ENCODE results near the gene HOXB3. TPM values are rescaled to one million over a fixed set of nuclear protein-coding genes. Genes with fewer than 3 reads are reported as not detected.

HOXB3 gene
- polyA plus RNA-seq, 1 donor, result 30.8 TPM

- H3K9me3 ChIP-seq (ENCODE audit: control insufficient read depth, low read depth, low read length), result no peaks in the 10 kb centered on the region
- 20% methylated on average over 3 of the region's 8 CpGs for WGBS (ENCODE audit: insufficient coverage, low lambda C conversion rate)
- no peak for DNase-seq
- H3K36me3 ChIP-seq (ENCODE audit: control insufficient read depth, insufficient read depth, low read length), result peaks cover 6% of the 10 kb centered on the region
- peak overlapping the region; percentile 77 for H3K27ac ChIP-seq (ENCODE audit: low read length)
- H3K27me3 ChIP-seq (ENCODE audit: control insufficient read depth, insufficient read depth, low read length), result peaks cover 95% of the 10 kb centered on the region
- H3K4me1 ChIP-seq (ENCODE audit: control insufficient read depth, insufficient read depth, low read length), result peaks cover 3% of the 10 kb centered on the region
- peak overlapping the region; percentile 3 for H3K4me3 ChIP-seq (ENCODE audit: low read length)
These were observed 15.5 kb downstream of the HOXB3 start for GRCh38 chr17:48574505-48575065.

DNA sequence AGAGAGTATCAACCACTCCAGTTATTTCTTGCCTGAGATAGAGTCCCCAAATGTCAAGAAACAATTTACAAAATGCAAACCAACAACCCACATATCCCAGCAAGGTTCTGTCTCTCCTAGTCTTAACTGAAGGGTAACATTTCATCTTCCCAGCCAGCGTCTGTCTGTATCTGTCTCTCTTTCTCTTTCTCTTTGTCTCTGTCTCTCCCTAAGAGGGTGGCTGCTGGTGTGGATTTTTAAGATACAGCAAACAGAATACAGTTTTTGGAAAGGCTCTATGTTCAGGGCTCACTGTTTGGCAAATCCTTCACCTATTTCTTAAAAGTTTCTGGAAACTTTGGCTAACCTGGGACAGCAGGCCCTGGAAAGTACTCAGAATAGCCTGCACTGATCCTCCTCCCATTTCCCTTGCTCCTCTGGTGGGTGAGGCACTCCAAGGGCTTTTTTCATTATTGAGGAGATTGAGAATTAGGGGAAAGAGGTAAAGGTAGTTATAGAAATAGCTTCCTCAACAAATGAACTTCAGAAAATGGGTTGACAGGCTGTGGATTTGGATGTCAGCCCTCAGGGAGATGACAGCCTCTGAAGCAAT, 18.1 kb downstream of the HOXB3 start:
- no CpG with 5 or more reads among the region's 1 CpG for WGBS (ENCODE audit: insufficient coverage, low lambda C conversion rate)
- Histone ChIP-seq H3K36me3 (ENCODE audit: control insufficient read depth, insufficient read depth, low read length) (peaks cover 6% of the 10 kb centered on the region), H3K9me3 (ENCODE audit: control insufficient read depth, low read depth, low read length) (no peaks in the 10 kb centered on the region), H3K27ac (ENCODE audit: low read length) (peak overlapping the region; percentile 77), H3K4me3 (ENCODE audit: low read length) (no peak overlapping the region), H3K4me1 (ENCODE audit: control insufficient read depth, insufficient read depth, low read length) (peaks cover 9% of the 10 kb centered on the region), H3K27me3 (ENCODE audit: control insufficient read depth, insufficient read depth, low read length) (peaks cover 97% of the 10 kb centered on the region)
- no peak for DNase-seq

DNA sequence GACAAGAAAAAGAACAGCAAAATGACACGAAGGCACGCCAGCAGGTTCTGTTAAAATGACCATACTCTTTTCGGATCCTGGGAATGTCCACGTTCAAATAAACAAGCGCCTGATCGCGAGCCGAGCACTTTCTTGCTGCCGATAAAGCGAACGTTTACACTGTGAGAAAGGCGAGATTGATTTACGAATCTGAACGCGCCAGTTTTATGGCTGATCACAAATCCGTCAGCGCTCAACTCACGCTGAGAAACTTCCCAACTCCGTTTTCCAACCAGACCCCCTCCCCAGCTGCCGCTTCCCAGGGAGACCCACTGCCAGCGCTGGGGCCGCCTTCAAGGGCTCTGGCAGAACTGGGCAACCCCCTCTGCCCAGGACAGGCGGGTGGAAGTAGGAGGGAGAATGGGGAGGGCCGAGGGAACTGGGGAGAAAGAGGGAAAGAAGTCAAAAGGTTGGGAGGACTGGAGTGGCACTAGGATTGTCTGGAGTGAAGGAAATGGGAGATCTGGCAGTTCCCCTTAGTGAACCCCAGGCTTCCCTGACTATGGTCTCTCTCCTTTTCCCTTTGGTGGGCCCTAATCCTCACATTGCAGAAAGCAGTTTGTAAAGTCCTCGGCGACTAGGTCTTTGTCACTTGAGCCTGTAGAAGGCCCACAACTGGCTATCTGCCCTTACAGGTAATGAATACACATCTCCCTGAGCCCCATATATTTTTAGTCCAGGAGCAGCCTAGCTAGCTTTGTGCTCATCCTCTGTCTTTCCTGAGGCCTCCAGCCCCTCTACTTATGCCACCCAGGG, 18.8 kb downstream of the HOXB3 start:
- DNase-seq, result no peak
- Histone ChIP-seq H3K4me1 (ENCODE audit: control insufficient read depth, insufficient read depth, low read length) (peaks cover 9% of the 10 kb centered on the region), H3K27ac (ENCODE audit: low read length) (peak overlapping the region; percentile 77), H3K9me3 (ENCODE audit: control insufficient read depth, low read depth, low read length) (no peaks in the 10 kb centered on the region), H3K27me3 (ENCODE audit: control insufficient read depth, insufficient read depth, low read length) (peaks cover 98% of the 10 kb centered on the region), H3K4me3 (ENCODE audit: low read length) (peak overlapping the region; percentile 21), H3K36me3 (ENCODE audit: control insufficient read depth, insufficient read depth, low read length) (peaks cover 6% of the 10 kb centered on the region)
- 20% methylated on average over 2 of the region's 26 CpGs for WGBS (ENCODE audit: insufficient coverage, low lambda C conversion rate)

GRCh38 chr17:48570325-48571023, 19.6 kb downstream of the HOXB3 start:
- WGBS (ENCODE audit: insufficient coverage, low lambda C conversion rate), result 22% methylated on average over 1 of the region's 19 CpGs
- Histone ChIP-seq H3K27ac (ENCODE audit: low read length) (peak overlapping the region; percentile 77), H3K4me3 (ENCODE audit: low read length) (peak overlapping the region; percentile 21), H3K4me1 (ENCODE audit: control insufficient read depth, insufficient read depth, low read length) (peaks cover 9% of the 10 kb centered on the region), H3K36me3 (ENCODE audit: control insufficient read depth, insufficient read depth, low read length) (no peaks in the 10 kb centered on the region), H3K27me3 (ENCODE audit: control insufficient read depth, insufficient read depth, low read length) (peaks cover 98% of the 10 kb centered on the region), H3K9me3 (ENCODE audit: control insufficient read depth, low read depth, low read length) (no peaks in the 10 kb centered on the region)
- DNase-seq, result no peak

- DNase-seq, result no peak
- H3K4me1 ChIP-seq (ENCODE audit: control insufficient read depth, insufficient read depth, low read length), result peaks cover 12% of the 10 kb centered on the region
- no peaks in the 10 kb centered on the region for H3K9me3 ChIP-seq (ENCODE audit: control insufficient read depth, low read depth, low read length)
- peak overlapping the region; percentile 77 for H3K27ac ChIP-seq (ENCODE audit: low read length)
- H3K4me3 ChIP-seq (ENCODE audit: low read length), result peak overlapping the region; percentile 21
- no CpG with 5 or more reads among the region's 6 CpGs for WGBS (ENCODE audit: insufficient coverage, low lambda C conversion rate)
- no peaks in the 10 kb centered on the region for H3K36me3 ChIP-seq (ENCODE audit: control insufficient read depth, insufficient read depth, low read length)
- peaks cover 98% of the 10 kb centered on the region for H3K27me3 ChIP-seq (ENCODE audit: control insufficient read depth, insufficient read depth, low read length)
These were observed 20.2 kb downstream of the HOXB3 start for GRCh38 chr17:48569674-48570324.

DNA sequence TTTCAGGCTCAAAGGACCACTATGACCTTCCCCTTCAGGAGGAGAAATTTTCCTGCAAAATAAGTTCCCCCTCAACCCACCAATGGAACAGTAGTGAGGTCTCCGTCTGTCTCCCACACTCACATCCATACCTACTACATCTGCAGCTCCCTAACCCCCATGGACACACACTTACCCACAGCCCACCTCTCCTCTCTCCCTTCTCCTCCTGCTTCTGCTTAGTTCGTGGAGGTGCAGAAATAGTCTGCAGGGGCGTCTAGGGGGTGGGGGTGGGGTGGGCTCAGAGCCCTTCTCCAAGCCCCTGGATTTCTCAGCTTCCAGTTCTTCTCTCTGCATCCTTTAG, 20.8 kb downstream of the HOXB3 start:
- no peak overlapping the region for H3K4me3 ChIP-seq (ENCODE audit: low read length)
- no peak for DNase-seq
- H3K27me3 ChIP-seq (ENCODE audit: control insufficient read depth, insufficient read depth, low read length), result peaks cover 97% of the 10 kb centered on the region
- no CpG with 5 or more reads among the region's 3 CpGs for WGBS (ENCODE audit: insufficient coverage, low lambda C conversion rate)
- no peaks in the 10 kb centered on the region for H3K36me3 ChIP-seq (ENCODE audit: control insufficient read depth, insufficient read depth, low read length)
- peak overlapping the region; percentile 77 for H3K27ac ChIP-seq (ENCODE audit: low read length)
- H3K9me3 ChIP-seq (ENCODE audit: control insufficient read depth, low read depth, low read length), result peaks cover 3% of the 10 kb centered on the region
- H3K4me1 ChIP-seq (ENCODE audit: control insufficient read depth, insufficient read depth, low read length), result peaks cover 15% of the 10 kb centered on the region

GRCh38 chr17:48568499-48569239, 21.4 kb downstream of the HOXB3 start:
- Histone ChIP-seq H3K27ac (ENCODE audit: low read length) (peak overlapping the region; percentile 77), H3K4me3 (ENCODE audit: low read length) (no peak overlapping the region)
- no peak for DNase-seq

GRCh38 chr17:48567646-48568354, 22.2 kb downstream of the HOXB3 start:
- Histone ChIP-seq H3K9me3 (ENCODE audit: control insufficient read depth, low read depth, low read length) (peaks cover 3% of the 10 kb centered on the region), H3K36me3 (ENCODE audit: control insufficient read depth, insufficient read depth, low read length) (no peaks in the 10 kb centered on the region), H3K27ac (ENCODE audit: low read length) (peak overlapping the region; percentile 77), H3K4me1 (ENCODE audit: control insufficient read depth, insufficient read depth, low read length) (peaks cover 24% of the 10 kb centered on the region), H3K27me3 (ENCODE audit: control insufficient read depth, insufficient read depth, low read length) (peaks cover 97% of the 10 kb centered on the region), H3K4me3 (ENCODE audit: low read length) (no peak overlapping the region)
- no CpG with 5 or more reads among the region's 2 CpGs for WGBS (ENCODE audit: insufficient coverage, low lambda C conversion rate)
- DNase-seq, result no peak

More at GRCh38 chr17:48568499-48569239, 21.4 kb downstream of the HOXB3 start:
- Histone ChIP-seq H3K4me1 (ENCODE audit: control insufficient read depth, insufficient read depth, low read length) (peaks cover 19% of the 10 kb centered on the region), H3K9me3 (ENCODE audit: control insufficient read depth, low read depth, low read length) (peaks cover 3% of the 10 kb centered on the region), H3K27me3 (ENCODE audit: control insufficient read depth, insufficient read depth, low read length) (peaks cover 97% of the 10 kb centered on the region), H3K36me3 (ENCODE audit: control insufficient read depth, insufficient read depth, low read length) (no peaks in the 10 kb centered on the region)
- 18% methylated on average over 6 of the region's 33 CpGs for WGBS (ENCODE audit: insufficient coverage, low lambda C conversion rate)

GRCh38 chr17:48567209-48567608, 22.8 kb downstream of the HOXB3 start:
- Histone ChIP-seq H3K9me3 (ENCODE audit: control insufficient read depth, low read depth, low read length) (peaks cover 3% of the 10 kb centered on the region), H3K27me3 (ENCODE audit: control insufficient read depth, insufficient read depth, low read length) (peaks cover 97% of the 10 kb centered on the region), H3K36me3 (ENCODE audit: control insufficient read depth, insufficient read depth, low read length) (no peaks in the 10 kb centered on the region), H3K4me3 (ENCODE audit: low read length) (no peak overlapping the region), H3K27ac (ENCODE audit: low read length) (peak overlapping the region; percentile 77), H3K4me1 (ENCODE audit: control insufficient read depth, insufficient read depth, low read length) (peaks cover 24% of the 10 kb centered on the region)
- WGBS (ENCODE audit: insufficient coverage, low lambda C conversion rate), result no CpG with 5 or more reads among the region's 6 CpGs
- DNase-seq, result no peak

Measured in large intestine (tissue), 3 donors.